Stimulated activated CD8-positive, alpha-beta memory T cell treated with anti-CD3 and anti-CD28 coated beads, Interleukin-15, amount 100 ng/mL, for 1 hour (primary cell): ENCODE results near the gene U2AF2.

Source experiments
- DNase-seq: peaks from one replicate; pipeline ENCODE4 v3.0.0-alpha.2; 2020; ENCODE audit warnings: low read depth

Gene U2AF2

GRCh38 chr19:55658846-55659459 is 4.1 kb downstream of the U2AF2 start:
- no peak for DNase-seq

GRCh38 chr19:55659822-55660221 is 5.0 kb downstream of the U2AF2 start:
- DNase-seq, result no peak

- no peak for DNase-seq
Measured at GRCh38 chr19:55660404-55660803, 5.6 kb downstream of the U2AF2 start.

GRCh38 chr19:55660991-55661390 is 6.2 kb downstream of the U2AF2 start:
- no peak for DNase-seq

- no peak for DNase-seq
Measured at GRCh38 chr19:55661826-55662225, 7.0 kb downstream of the U2AF2 start.

- no peak for DNase-seq
Measured at GRCh38 chr19:55663846-55664536, 9.2 kb downstream of the U2AF2 start.

GRCh38 chr19:55666343-55667005 is 11.6 kb downstream of the U2AF2 start:
- DNase-seq, result no peak

GRCh38 chr19:55667006-55667381 is 12.2 kb downstream of the U2AF2 start:
- no peak for DNase-seq

GRCh38 chr19:55667511-55667910 is 12.7 kb downstream of the U2AF2 start:
- DNase-seq, result no peak

GRCh38 chr19:55667958-55668357 is 13.1 kb downstream of the U2AF2 start:
- no peak for DNase-seq

GRCh38 chr19:55668603-55669348 is 13.9 kb downstream of the U2AF2 start:
- DNase-seq, result no peak

GRCh38 chr19:55669418-55670279 is 14.8 kb downstream of the U2AF2 start:
- DNase-seq, result no peak

GRCh38 chr19:55670280-55671053 is 15.6 kb downstream of the U2AF2 start:
- no peak for DNase-seq

- DNase-seq, result no peak
Measured at GRCh38 chr19:55671054-55671378, 16.2 kb downstream of the U2AF2 start.

- no peak for DNase-seq
Measured at GRCh38 chr19:55672418-55672817, 17.6 kb downstream of the U2AF2 start.

GRCh38 chr19:55673465-55673864 is 18.6 kb downstream of the U2AF2 start:
- no peak for DNase-seq

- DNase-seq, result no peak
Measured at GRCh38 chr19:55673889-55674288, 19.1 kb downstream of the U2AF2 start.

GRCh38 chr19:55674459-55674840 is 19.6 kb downstream of the U2AF2 start:
- DNase-seq, result no peak

GRCh38 chr19:55674841-55675660 is 20.2 kb downstream of the U2AF2 start, which contains the start of gene EPN1:
TSS of gene EPN1 (plus strand) at chr19:55675226. CDS start at chr19:55678628, 3,402 bp downstream.
- peak; percentile 93 for DNase-seq
